DMS79 treated with DMSO at 0.1 percent for 48 hours (cell line): ENCODE data around the gene HIPK2.

ENCODE experiments used
- DNase-seq: peaks from one replicate; lab custom pipeline; 2025; lab: John Stamatoyannopoulos, UW

HIPK2 gene

DNA sequence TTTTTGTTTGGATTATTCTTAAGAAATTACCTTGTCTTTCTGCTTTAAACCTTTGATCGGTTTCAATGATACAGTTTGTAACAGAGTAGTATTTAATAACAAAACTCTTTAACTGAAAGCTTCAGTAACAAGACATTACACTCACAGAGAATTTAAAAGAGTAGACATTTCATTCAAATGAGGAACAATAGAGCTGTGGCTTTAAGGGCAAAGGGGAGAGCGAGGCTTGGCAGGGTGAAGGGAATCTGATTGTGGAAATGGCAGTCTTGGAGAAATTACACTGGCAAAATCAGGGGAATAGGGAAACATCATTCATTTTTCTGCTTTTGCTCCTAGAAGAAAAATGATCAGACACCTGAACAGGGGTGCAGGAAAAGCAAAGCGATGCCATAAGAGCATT, 5.1 kb upstream of the HIPK2 start:
- DNase-seq: no peak

- no peak for DNase-seq
Measured at GRCh38 chr7:139777133-139777891, 486 bp downstream of the HIPK2 start.

GRCh38 chr7:139776486-139777132, 1.2 kb downstream of the HIPK2 start:
- peak; percentile 64 for DNase-seq

DNA sequence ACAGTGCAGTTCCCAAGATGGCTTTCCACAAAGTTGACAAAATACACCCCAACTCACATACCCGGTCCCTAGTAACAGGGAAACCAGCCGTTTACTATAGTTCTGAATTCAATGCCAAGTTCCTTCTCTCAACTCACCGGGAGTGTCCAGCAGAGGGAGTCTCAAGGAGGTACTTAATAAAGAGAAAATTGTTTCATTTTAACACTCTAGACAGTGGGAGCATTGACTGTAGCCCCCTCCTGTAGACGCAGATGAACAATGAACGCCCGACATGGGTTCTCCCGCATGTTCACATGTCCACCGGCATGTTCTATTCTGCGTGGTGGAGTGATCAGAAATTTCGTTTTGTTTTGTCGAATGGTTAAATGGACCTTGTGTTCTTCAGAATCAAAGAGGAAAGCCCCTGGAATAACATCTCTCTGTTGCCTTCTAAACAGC, 1.9 kb downstream of the HIPK2 start:
- peak; percentile 78 for DNase-seq

GRCh38 chr7:139774376-139774775, 3.4 kb downstream of the HIPK2 start:
- DNase-seq: no peak

DNA sequence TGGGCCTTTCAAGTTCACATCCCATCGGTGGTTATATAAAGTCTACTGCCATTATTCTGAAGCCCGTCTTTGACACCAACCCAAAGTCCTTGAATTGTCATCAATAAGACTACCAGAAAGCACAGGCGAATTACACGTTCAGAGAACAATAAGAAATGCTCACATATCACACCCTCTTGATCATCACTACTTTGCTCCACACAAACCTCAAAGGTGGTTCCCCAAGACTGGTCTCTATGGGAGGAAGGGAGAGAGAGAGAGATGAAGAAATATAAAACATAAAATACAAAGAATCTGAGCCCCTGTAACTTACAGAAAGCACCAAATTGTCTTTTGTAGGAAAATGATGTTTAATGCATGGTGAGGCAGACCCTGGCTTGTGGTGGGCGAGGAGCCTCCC, 4.4 kb downstream of the HIPK2 start:
- DNase-seq: no peak

DNA sequence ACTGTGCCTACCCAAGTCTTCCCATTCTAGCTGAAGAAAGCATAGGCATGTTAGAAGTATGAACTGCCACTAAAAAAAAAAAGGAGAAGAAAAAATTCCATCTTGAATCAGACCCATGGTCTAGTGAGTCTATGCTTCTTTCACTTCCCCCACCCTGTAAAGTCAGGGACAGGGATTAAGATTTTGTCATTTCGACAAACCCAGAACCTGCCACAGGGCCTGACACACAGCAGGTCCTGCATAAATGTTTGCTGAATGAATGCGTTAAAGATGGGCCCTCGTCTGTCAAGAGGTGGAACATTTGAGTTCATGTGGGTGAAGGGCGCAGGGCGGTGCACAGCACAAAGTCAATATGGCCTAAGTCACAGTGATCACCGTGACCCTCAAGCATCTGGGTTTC, 4.9 kb downstream of the HIPK2 start:
- DNase-seq: no peak

DNA sequence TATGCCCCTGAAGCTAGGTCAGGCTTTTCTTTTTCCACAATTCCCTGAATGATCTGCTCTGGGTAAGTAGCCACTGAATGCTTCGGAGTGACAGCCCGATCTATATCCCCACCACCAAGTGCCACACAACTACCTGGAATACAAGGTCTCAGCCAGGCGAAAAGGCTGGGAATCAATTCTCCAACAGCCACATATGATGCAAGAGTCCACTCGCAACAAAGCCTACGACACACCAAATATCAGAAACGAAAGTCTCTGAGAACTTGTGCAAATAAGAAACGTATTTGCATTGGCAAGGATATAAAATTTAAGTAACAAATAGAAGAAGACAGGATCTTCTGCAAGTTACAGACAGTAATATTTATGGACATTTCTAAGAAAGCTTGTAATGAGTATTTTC, 5.7 kb downstream of the HIPK2 start:
- no peak for DNase-seq

DNA sequence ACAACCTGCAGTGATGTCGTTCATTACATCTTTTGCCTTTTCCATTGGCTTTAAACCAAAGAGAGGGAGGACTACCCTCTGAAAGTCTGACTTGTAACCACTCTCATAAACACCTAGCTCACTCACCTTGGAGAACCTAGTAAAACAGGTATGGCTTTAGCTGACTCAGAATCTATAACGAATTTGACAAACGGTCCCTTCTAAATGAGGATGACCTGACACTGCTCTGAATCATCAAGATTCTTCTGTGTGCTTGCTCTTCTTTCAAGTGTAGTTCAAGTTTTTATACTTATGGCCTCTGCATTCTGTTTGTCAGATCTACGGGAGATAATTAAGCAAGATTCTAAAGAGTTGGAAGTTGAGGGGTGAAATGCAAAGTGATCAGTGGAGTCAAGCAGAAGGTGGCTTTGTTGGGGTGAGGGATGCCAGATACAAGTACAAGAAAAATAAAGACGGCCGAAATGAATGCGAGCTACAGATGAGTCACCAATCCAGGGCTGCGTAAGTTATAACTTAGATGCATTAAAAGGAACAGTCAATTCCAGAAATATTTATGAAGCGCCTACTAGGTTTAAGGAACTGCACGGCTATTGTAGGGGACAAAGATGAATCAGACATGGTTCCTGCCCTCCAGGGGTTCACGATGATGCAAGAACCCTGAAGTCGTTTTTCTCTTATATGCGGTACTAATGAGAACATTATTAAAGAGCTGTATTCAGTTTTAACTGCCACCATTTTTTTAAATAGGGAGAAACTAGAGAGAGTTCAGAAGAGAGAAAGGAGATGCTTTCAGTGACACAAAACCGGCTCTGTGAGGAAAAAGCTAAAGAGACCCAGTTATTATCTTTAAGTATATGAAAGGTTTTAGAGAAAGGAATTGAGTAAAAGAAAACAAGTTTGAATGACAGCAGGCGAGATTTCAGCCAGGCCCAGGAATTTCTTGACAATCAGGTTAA, 6.5 kb downstream of the HIPK2 start:
- no peak for DNase-seq

- DNase-seq: no peak
Measured at GRCh38 chr7:139769761-139770160, 8.0 kb downstream of the HIPK2 start.

DNA sequence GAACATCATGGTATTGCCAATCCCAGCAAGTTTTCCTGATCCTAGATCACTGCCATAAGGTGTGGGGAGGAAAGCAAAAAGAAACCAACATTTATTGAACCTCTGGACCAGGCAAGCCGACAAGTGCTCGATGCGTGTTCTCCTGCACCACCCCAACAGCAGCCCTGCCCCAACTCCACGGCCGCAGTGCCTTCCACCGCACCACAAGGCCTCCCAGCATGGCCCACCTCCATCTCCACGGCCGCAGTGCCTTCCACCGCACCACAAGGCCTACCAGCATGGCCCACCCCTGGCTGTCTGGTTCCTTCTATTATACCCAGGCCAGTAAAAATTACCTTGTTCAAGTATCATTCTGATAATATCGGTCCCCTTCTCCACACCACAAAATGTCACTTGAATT, 8.7 kb downstream of the HIPK2 start:
- DNase-seq: no peak

DNA sequence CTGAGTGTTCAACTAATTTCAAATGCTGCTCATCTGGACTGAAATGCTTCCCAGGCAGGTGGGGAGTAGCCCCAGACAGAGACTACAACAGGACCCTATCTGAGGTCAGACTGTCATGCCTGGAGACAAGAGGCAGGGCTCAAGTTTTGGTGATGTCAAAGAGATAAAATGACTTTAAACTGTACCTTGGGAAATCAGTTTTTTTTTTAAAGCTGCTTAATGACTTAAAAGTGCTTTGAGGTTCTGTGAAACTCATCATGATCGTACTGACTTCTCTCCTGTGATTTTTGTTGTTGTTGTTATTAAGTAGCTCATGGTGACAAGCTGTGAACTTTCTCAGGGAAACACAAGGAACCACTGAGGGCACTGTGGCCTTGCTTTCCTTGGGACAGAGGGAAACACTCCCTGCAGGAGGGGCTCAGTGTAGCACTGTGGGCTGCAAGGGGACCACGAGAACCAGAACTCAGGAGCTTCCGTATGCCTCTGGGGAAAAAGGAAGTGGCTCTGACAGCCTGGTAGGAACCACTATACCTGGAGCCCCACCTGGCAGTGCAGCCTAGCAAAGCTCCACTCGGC, 9.5 kb downstream of the HIPK2 start:
- DNase-seq: no peak

DNA sequence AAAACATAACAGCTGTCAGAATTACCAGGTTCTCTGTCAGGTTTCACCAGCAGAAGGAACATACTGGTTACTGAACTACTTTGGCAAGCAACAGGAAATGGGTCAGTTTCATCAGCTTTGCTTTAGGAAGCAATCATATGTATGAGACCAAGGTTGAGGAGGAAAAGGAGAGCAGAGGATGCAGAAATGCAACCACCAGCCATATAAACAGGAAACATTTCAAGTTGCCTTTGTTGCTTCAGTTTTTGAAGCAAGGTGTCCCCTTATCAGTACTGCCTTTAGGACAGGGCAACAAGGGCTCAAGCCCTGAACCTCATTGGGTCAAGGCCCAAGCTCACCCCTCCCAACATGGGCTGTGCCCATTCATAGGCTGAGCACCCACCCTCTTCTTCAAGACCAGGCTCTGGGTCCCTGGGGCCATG, 10.2 kb downstream of the HIPK2 start:
- no peak for DNase-seq

- DNase-seq: no peak
Measured at GRCh38 chr7:139765143-139765542, 12.7 kb downstream of the HIPK2 start.

DNA sequence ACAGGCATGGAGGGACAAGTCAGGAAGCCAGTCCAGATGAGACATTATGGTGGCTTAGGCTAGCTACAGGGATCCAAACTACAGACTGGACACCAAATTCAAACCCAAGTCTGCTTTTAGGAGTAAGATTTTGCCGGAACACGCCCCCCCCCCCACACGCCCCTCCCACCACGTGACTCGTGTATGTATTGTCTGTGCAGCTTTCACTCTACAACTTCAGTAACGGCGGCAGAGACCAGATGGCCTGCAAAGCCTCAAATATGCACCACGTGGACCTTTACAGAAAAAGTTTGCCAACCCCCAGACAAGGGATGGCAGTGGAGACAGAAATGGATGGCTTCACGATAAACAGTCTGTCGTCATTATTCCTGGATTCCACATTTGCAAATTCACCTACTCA, 14.5 kb downstream of the HIPK2 start:
- DNase-seq: no peak

DNA sequence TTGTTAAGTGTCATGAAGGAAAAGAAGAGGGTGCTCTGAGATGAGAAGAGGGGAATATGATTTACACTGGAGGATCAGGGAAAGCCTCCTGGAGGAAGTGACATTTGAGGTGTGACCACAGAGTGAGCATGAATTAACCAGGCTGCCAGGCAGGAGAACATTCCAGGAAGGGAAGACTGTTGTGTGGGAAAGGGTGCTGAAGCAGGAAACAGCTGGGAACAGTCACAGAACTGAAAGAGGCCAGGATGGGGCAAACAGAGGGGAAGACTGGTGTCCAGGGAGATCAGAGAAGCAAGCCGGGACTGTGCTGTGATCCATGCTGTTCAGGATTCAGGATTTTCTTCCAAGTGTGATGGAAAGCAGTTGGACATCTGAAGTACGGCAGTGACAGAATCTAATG, 14.9 kb downstream of the HIPK2 start:
- DNase-seq: no peak

- no peak for DNase-seq
Measured at GRCh38 chr7:139758388-139758787, 19.4 kb downstream of the HIPK2 start.

DNA sequence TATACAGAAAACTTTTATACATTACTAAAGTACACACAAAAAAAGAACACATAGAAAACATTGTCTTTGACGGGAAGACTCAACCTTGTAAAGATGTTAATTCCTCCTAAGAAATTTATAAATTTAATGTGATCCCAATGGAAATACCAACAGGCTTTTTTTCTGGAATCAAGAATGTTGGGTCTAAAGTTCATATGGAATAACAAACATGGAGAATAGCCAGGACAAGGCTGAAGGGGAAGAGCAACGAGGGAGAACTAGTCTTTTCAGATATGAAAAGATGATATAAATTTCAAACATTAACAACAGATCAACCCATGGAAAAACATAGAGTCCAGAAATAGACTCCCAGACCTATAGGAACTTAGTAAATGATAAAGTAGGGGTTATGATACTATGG, 19.8 kb downstream of the HIPK2 start:
- DNase-seq: no peak

- DNase-seq: no peak
Measured at GRCh38 chr7:139753693-139754111, 24.1 kb downstream of the HIPK2 start.

DNA sequence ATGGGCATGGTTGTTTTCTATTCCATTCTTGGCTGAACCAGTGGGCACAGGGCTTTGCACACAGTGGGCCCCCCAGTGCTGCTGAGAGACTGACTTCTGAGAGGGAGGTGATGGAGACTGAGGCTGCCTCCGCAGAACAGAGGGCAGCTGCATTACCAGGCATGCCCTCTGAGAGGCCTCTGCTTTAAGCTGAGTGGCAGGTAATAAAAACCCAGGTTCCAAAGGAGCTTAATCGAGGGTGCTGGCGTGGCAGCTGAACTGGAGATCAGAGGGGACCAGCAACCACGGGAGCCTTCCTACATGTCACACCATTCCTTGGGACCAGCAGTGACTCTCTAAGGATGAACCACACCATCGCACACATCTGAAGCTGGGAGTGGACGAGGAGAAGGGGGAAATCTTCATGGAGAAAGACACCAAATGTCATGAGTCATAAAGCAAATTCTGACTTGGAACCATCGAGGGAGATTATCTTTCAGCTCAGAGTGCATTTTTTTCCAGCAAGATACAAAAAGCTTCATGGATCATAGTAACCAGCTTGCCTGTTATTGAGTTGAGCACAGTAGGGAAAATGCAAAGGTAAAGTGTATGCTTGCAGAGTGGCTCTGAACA, 24.6 kb downstream of the HIPK2 start:
- DNase-seq: no peak

DNA sequence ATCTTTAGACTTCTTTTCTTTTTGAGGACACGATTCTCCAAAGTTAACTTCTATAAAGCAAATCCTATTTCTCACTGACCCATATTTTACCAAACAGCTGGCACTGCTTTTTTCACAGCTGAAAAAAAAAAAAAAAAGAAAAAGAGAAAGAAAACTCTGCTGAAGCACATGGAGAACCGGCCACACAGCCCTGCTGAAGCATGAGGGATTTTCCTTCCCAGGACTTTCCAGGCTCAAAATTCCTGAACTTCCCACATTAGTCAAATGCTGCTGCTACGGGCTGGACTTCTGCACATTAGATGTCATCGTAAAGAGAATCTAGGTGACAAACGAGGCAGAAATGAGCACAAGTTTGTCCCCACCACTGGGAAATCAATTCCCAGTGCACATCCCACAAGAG, 25.2 kb downstream of the HIPK2 start:
- no peak for DNase-seq

DNA sequence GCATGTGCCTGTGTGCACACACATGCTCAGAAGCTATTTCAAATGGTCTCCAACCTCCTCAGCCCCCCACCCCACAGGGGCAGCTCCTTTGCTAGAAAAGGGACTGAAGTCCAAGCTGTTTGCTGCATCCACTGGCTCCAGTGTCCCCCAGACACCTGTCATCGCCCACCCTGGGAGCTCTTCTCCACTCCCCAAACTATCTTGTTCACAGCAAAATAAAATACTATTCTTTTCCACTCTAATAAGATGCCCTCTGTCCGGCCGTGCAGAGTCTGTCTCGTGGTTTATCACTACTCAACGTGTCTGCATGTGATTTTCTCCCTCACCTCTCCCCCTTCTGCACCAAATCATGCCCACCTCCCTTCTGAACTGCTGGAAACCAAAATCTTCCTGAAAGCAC, 25.6 kb downstream of the HIPK2 start:
- no peak for DNase-seq
